Measurements from ENCODE around the gene PLEKHM3. TPM values are rescaled to one million over a fixed set of nuclear protein-coding genes. Genes with fewer than 3 reads are reported as not detected.

Gene PLEKHM3
- total RNA-seq, 1 experiment from 2014 or later = 6.5 TPM

DNA sequence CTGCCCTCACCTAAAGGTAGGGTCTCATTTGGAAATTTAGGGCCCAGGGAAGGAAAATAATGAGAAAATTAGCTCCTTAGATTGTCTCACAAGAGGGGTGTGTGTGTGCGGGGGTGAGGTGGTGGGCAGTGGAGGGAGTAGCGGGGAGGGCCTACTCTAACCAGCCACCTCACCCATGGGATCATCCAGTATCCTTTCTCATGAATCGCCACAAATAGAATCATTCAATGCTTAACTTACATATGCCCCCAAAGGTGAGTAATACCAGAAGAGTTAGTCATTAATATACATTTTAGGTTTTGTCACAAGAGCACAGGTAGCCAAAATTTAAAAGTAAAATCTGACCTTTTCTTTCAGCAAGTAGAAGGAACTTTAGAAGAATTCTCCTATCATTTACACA, 122.1 kb downstream of the PLEKHM3 start:
- POLR2A ChIA-PET (ENCODE audit: low non-redundant PET) = no interaction called here
- no peaks in the 10 kb centered on the region for H3K9me3 ChIP-seq (ENCODE audit: low read depth, low read length, poor library complexity, severe bottlenecking)
- CTCF ChIA-PET = interaction anchor here (0.6 kb wide), 1 partner anchor 71 kb away, joined by 9 read pairs; no protein-coding TSS in a partner anchor
- no peak for DNase-seq (ENCODE audit: low spot score)
- no peak overlapping the region for H3K4me3 ChIP-seq (ENCODE audit: low read depth, low read length, poor library complexity, severe bottlenecking)
- H3K27me3 ChIP-seq (replicated peaks; ENCODE audit: insufficient read depth, low read depth, low read length, poor library complexity) = no peaks in the 10 kb centered on the region
- H3K27ac ChIP-seq (ENCODE audit: low read depth, low read length, poor library complexity, severe bottlenecking) = no peak overlapping the region
- intact Hi-C loops (cut with micrococcal nuclease; ENCODE audit: unreplicated experiment) = no loop called here
- no peaks in the 10 kb centered on the region for H3K4me1 ChIP-seq (ENCODE audit: insufficient read depth, low read length, poor library complexity, severe bottlenecking)
- no TSS peak for BruUV-seq (replicated peaks)
- TF ChIP-seq, protein P1, sequence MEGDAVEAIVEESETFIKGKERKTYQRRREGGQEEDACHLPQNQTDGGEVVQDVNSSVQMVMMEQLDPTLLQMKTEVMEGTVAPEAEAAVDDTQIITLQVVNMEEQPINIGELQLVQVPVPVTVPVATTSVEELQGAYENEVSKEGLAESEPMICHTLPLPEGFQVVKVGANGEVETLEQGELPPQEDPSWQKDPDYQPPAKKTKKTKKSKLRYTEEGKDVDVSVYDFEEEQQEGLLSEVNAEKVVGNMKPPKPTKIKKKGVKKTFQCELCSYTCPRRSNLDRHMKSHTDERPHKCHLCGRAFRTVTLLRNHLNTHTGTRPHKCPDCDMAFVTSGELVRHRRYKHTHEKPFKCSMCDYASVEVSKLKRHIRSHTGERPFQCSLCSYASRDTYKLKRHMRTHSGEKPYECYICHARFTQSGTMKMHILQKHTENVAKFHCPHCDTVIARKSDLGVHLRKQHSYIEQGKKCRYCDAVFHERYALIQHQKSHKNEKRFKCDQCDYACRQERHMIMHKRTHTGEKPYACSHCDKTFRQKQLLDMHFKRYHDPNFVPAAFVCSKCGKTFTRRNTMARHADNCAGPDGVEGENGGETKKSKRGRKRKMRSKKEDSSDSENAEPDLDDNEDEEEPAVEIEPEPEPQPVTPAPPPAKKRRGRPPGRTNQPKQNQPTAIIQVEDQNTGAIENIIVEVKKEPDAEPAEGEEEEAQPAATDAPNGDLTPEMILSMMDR (conservative IDR thresholded peaks at IDR 0.05; ENCODE audit: low read depth, low read length) = no peak
- TF ChIP-seq EZH2 (IDR thresholded peaks at IDR 0.05; ENCODE audit: borderline replicate concordance, low read depth, low read length, poor library complexity, severe bottlenecking) = no peak
- H3K36me3 ChIP-seq (ENCODE audit: insufficient read depth, low read length, poor library complexity, severe bottlenecking) = no peaks in the 10 kb centered on the region

DNA sequence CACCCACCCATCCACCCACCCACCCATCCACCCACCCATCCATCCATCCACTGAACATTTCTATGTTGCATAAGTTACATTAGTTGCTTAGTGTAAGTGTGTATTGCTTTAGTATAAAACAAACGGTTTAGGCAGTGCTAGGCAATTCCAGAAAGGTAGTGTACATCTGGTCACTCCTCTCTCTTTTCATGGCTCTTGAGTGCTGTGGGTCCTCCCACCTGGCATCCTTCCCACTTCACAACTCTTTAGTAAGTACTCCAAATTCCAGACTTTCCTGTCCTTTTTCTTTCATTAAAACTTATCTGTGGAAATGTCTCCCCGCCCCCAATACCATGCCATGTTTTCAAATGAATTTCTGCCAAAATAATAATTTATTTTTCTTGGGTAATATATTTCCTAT, 122.5 kb downstream of the PLEKHM3 start:
- BruUV-seq (replicated peaks) = no TSS peak
- ChIA-PET CTCF (no interaction called here), POLR2A (ENCODE audit: low non-redundant PET) (no interaction called here)
- no peak overlapping the region for H3K27ac ChIP-seq (ENCODE audit: low read depth, low read length, poor library complexity, severe bottlenecking)
- H3K9me3 ChIP-seq (ENCODE audit: low read depth, low read length, poor library complexity, severe bottlenecking) = no peaks in the 10 kb centered on the region
- H3K4me1 ChIP-seq (ENCODE audit: insufficient read depth, low read length, poor library complexity, severe bottlenecking) = no peaks in the 10 kb centered on the region
- DNase-seq (ENCODE audit: low spot score) = no peak
- H3K4me3 ChIP-seq (ENCODE audit: low read depth, low read length, poor library complexity, severe bottlenecking) = no peak overlapping the region
- no peaks in the 10 kb centered on the region for H3K36me3 ChIP-seq (ENCODE audit: insufficient read depth, low read length, poor library complexity, severe bottlenecking)
- no peak for TF ChIP-seq EZH2 (IDR thresholded peaks at IDR 0.05; ENCODE audit: borderline replicate concordance, low read depth, low read length, poor library complexity, severe bottlenecking)
- TF ChIP-seq, protein P1 (conservative IDR thresholded peaks at IDR 0.05; ENCODE audit: low read depth, low read length) = no peak
- no peaks in the 10 kb centered on the region for H3K27me3 ChIP-seq (replicated peaks; ENCODE audit: insufficient read depth, low read depth, low read length, poor library complexity)
- intact Hi-C loops (cut with micrococcal nuclease; ENCODE audit: unreplicated experiment) = no loop called here

DNA sequence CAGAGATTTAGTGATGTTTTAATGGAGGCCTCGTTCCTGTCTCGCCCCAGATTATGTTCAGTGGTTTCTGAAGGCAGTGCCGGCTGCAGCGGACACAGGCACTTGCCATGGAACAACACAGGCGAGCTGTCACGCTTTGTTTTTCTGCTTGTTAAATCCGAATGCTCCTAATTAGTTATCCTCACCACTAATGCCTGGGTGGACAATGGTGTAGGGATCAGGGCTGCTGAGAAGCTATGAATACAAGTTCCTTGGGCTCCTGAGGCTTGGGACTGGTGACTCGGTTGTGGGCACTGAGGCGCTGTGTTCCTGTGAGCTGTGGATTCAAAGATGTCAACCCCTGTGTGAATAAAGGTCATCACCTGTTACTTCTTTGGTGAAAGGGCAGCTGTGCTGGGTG, 123.5 kb downstream of the PLEKHM3 start:
- no peaks in the 10 kb centered on the region for H3K27me3 ChIP-seq (replicated peaks; ENCODE audit: insufficient read depth, low read depth, low read length, poor library complexity)
- CTCF ChIA-PET = no interaction called here
- H3K9me3 ChIP-seq (ENCODE audit: low read depth, low read length, poor library complexity, severe bottlenecking) = no peaks in the 10 kb centered on the region
- TF ChIP-seq EZH2 (IDR thresholded peaks at IDR 0.05; ENCODE audit: borderline replicate concordance, low read depth, low read length, poor library complexity, severe bottlenecking) = no peak
- TF ChIP-seq, protein P1 (conservative IDR thresholded peaks at IDR 0.05; ENCODE audit: low read depth, low read length) = no peak
- H3K27ac ChIP-seq (ENCODE audit: low read depth, low read length, poor library complexity, severe bottlenecking) = no peak overlapping the region
- no TSS peak for BruUV-seq (replicated peaks)
- H3K4me3 ChIP-seq (ENCODE audit: low read depth, low read length, poor library complexity, severe bottlenecking) = no peak overlapping the region
- H3K36me3 ChIP-seq (ENCODE audit: insufficient read depth, low read length, poor library complexity, severe bottlenecking) = no peaks in the 10 kb centered on the region
- DNase-seq (ENCODE audit: low spot score) = no peak
- H3K4me1 ChIP-seq (ENCODE audit: insufficient read depth, low read length, poor library complexity, severe bottlenecking) = no peaks in the 10 kb centered on the region
- POLR2A ChIA-PET (ENCODE audit: low non-redundant PET) = no interaction called here
- intact Hi-C loops (cut with micrococcal nuclease; ENCODE audit: unreplicated experiment) = no loop called here

Measured in A673 (cell line).